WI38 (cell line): ENCODE data around the gene ZFHX3.

Experiments
- H3K4me3 ChIP-seq: 2 replicates; pipeline ENCODE4 v1.5.1; 2011; ENCODE audit warnings: low read depth, mild to moderate bottlenecking, control low read depth, low read length
- CTCF ChIP-seq: IDR thresholded peaks from 2 replicates; pipeline ENCODE4 v1.5.1; 2012; ENCODE audit warnings: low read depth, mild to moderate bottlenecking, control low read depth, low read length

The ZFHX3 gene

GRCh38 chr16:72875291-72876031 is 172.5 kb downstream of the ZFHX3 start:
- H3K4me3 ChIP-seq = no peak overlapping the region
- TF ChIP-seq CTCF = no peak

GRCh38 chr16:72873853-72874252 is 174.1 kb downstream of the ZFHX3 start:
- TF ChIP-seq CTCF = no peak
- no peak overlapping the region for H3K4me3 ChIP-seq

- H3K4me3 ChIP-seq = no peak overlapping the region
- TF ChIP-seq CTCF = no peak
Measured at GRCh38 chr16:72873044-72873443, 174.9 kb downstream of the ZFHX3 start.

- no peak overlapping the region for H3K4me3 ChIP-seq
- no peak for TF ChIP-seq CTCF
Measured at GRCh38 chr16:72865835-72866234, 182.1 kb downstream of the ZFHX3 start.

- H3K4me3 ChIP-seq = no peak overlapping the region
- no peak for TF ChIP-seq CTCF
Measured at GRCh38 chr16:72865258-72865657, 182.7 kb downstream of the ZFHX3 start.

- TF ChIP-seq CTCF = no peak
- H3K4me3 ChIP-seq = no peak overlapping the region
Measured at GRCh38 chr16:72864130-72864833, 183.6 kb downstream of the ZFHX3 start.

- TF ChIP-seq CTCF = no peak
- no peak overlapping the region for H3K4me3 ChIP-seq
Measured at GRCh38 chr16:72862090-72862489, 185.8 kb downstream of the ZFHX3 start.
